Measurements from ENCODE around the gene PON2.

Gene PON2

DNA sequence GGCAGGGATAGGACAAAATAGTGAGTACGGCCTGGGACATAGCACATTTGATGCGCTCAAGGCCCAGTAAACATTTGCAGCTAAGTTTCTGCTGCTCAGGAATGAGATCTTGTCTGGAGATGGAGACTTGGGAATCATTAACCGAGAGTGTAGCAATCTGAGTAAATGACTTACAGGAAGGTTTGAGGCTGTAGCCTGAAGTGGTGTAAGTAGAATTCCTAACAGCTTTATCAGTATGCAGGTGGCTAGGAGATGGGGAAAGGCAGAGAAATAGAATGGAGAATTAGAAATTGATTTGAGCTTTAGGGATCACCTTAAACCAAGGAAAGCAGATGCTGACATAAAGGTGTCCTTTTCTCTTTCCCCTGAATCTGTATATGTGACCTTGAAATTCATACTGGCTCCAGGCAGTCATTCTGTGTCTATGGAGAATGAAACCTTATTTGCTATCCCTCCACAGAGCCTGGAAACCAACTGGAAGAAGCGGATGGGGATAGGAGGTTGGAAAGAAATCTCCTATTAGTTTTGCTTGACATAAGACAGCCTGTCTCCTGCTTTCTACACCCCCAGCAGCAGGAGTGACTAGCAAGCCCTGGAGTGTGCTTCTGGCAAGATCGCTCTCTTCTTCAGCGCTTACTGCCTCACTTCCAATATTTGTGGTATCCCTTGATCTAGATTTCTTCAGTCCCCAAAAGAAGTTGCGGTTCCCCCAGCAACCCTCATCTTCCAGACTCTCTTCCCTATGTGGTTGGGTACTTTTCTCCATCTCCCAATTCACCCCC, 6.4 kb upstream of the PON2 start:
- no peak for DNase-seq

DNA sequence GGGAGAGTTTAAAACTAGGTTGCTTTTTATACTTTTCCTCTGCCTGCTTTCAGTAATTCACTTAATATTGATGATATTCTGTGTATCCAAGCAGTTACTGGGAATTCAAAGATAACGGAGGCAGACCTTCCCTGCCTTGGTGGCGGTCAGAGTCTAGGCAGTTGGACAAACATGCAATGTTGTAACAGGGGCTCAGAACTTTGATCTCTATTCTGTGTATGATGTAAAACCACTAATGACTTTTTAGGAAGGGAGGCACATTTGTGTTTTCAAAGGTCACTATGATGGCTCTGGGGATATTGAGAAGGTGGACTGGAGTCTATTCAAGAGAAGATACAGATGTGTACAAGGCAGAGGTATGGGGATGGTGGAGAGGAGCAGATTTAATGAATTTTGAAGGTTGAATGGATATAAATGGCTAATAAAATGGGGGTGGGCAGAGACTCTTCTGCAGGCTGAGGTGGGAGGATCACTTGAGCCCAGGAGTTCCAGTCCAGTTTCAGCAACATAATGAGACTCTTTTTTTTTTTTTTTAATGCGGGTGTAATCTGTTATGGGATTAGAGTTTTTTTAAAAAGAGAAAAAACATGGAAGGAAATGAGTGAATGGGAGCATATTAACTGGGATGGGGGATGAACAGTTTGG, 5.7 kb upstream of the PON2 start:
- DNase-seq = no peak

DNA sequence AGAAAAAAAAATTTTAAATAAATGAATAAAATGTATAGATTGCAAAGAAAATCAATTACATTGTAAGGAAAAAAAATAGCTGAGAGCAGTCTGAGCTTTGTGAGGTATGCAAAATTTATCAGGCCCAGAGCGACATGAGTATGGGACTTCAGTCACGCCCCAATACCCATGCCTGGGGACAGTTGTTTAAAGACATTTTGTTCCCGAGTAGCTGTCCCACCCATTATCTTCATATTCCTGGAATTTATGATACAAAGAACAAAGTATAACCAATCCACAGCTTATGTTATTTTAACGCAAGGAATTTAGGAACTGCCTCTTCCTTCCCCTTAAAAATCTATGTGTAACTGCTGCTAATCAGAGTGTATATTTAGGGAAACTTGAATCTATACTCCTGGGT, 1.6 kb upstream of the PON2 start:
- DNase-seq = no peak

DNA sequence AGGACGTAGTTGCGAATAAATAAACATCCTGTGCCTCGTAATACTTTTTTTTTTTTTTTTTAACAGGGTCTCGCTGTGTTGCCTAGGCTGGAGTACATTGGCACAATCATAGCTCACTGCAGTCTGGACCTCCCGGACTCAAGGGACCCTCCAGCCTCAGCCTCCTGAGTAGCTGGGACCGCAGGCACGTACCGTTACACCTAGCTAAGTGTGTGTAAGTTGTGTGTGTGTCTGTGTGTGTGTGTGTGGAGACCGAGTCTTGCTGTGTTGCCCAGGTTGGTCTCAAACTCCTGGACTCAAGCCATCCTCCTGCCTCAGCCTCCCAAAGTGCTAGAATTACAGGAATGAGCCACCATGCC, 573 bp upstream of the PON2 start:
- DNase-seq = no peak

DNA sequence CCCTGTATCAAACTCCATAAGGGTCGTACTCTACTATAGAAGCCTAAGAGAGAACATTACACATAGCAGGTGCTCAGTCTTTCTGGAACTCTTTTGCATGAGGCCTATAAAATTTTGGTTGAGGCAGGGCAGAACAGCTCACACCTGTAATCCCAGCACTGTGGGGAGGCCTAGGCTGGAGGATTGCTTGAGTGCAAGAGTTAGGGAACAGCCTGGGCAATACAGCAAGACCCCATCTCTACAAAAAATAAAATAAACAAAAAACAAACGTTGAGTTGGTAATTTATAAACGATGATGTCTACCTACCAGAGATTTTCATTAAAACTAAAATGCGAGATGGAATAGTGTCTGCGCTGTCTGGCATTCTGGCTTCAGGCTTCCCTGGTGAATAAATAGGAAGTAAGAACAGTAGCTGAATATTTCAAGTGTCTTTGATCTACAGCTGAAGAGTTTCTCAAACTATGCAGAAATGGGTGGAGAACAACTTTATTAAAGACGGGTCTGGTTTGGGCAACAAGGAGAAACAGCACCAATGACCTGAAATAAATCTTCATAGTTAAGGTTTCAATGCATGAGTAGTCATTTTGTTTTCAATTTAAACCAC, 774 bp downstream of the PON2 start:
- DNase-seq = no peak

DNA sequence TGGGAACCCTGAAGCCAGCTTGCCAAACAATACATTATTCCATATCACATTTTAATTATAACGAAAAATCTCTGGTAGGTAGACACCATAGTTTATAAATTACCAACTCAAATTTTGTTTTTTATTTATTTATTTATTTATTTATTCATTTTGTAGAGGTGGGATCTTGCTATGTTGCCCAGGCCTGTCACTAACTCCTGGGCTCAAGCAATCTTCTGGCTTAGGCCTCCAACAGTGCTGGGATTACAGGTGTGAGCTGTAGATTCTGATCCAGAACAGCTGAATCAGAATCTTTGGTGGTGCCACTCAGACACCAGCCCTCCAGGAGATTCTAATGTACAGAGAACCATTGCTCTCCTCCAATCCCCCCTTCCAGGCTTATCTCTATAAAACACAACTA, 1.7 kb downstream of the PON2 start:
- DNase-seq = no peak

DNA sequence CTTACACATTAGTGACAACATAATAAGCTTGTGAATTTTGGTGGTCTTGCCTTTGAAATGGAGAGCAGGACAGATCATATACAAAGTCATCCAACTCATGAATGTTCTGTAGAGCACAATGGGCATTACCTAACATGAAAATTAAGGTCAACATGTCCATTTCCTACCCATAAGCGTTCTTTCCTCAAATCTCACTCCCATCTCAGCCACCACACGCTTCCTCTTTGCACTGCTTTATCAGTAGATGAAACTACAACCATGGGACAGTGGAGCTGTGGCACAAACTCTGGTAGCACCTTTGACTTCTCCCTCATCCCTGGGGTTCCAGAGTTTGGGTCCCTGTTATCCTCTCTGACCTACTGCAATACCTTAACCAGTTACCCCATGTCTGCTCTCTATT, 2.2 kb downstream of the PON2 start:
- no peak for DNase-seq

DNA sequence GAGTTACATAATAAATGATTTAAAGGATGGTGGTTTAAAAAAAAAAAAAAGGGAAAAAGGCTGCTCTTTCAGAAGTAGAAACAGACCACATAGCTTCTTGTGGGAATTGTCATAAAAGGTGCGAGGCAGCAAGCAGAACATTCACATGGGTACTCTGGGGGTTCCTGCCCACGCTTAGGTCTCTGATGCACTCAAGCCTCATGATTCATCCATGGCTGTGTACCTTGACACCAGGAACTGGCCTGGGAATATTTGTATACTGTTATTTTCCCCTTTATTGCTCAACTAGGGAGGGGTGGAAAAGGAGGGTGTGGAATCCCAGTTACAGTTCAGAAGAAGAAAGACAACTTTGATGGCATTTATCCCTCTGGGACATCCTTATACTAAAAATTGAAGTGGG, 4.0 kb downstream of the PON2 start:
- DNase-seq = peak; percentile 14

DNA sequence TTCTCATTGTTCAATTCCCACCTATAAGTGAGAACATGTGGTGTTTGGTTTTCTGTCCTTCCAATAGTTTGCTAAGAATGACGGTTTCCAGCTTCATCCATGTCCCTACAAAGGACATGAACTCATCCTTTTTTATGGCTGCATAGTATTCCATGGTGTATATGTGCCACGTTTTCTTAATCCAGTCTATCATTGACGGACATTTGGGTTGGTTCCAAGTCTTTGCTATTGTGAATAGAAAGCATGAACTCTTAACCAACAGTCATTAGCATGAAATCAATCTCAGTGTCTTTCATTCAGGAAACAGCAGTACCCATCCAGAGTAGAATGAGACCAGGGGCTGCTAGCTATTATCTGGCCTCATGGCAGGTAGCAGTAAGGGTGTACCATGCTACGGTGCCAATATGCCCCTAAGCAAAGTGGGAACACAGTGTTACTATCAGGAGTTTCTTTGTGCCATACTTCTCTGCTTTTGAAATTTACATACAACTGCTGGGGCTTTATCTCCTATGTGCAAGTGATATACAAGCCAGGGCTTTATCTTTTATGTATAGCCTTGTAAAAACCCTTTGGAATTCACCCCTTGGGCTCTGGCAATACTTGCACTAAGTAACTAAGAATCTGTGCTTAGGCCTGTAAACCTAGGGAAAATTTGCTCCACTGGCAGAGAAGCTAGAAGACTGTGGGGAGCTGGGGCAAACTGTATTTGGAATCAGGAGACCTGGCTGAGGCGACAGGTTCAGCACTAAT, 5.4 kb downstream of the PON2 start:
- DNase-seq = no peak

DNA sequence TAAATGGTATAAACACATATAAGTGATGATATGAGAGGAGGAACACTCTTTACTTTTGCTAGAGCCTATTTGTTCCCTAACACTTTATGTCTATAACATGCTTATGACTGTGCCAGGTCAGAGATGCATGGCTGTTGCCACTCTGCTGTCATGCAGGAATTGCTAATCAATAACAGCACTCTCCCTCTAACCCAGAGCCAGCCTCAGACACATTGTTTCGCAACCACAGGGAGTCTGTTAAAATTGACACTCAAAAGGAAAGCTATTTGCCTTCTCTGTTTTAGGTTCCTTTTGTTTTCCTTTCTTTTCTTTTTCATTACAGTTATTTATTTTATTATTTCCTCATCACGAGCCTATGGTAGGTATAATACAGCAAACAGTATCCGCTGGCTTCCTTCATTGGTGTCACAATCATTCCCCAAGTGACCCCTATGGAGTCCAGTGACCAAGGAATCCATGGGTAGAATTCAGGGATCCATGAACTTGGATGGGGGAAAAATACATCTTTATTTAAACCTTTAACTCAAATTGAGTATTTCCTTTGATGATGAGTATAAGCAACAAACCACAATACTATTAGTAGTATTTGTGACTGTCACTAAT, 6.8 kb downstream of the PON2 start:
- DNase-seq = no peak

DNA sequence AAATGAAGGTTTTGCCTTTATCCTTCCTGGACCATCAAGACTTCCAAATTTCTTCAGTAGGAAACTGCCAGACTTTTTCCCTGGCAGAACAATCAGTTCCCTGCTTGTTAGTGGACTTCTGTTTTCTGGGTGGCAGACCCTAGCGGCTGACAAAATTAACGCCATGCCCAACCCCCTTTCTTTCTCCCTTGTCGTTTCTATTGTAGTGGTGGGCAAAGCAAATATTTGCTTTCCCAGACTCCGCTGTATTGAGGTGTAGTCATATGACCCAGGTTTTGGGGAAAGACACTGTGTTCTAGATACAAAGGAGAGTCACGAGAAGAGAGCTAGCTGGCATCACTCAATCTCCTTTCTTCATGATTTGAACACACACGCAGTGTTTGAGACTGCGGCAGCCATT, 7.7 kb downstream of the PON2 start:
- DNase-seq = no peak

DNA sequence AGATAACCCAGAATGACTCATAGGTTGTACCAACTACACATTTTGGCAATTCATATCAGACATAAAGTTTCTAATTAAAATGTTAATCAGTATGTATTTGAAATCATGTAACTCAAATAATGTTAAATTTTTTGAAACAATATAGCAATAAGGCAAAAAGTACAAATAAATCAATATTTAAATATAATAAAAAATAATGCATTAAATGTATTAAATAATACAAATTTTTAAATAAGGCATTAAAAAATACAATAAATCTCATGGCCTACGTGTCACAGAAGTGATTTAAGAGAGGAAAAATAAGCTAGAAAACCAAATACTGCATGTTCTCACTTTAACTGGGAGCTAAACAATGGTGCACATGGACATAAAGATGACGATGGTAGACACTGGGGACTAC, 9.1 kb downstream of the PON2 start:
- DNase-seq = no peak

DNA sequence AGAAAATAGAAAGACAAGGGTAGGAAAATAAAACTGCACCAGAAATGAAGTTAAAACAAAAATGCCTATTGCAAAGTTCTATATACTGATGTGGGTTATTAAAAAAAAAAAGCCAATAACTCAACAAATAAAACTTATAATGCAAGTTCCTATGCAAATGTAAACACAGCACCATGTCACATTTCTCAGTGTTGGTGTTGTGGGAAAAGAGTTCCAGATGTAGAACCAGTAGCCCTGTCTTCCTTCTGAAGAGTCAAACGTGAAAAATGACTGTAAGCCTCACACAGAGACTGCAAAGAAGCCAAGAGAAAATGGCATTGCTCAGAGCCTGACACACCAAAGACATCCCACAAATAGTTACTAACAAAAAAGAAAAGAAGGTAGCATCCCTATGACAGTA, 10.1 kb downstream of the PON2 start:
- peak; percentile 45 for DNase-seq

DNA sequence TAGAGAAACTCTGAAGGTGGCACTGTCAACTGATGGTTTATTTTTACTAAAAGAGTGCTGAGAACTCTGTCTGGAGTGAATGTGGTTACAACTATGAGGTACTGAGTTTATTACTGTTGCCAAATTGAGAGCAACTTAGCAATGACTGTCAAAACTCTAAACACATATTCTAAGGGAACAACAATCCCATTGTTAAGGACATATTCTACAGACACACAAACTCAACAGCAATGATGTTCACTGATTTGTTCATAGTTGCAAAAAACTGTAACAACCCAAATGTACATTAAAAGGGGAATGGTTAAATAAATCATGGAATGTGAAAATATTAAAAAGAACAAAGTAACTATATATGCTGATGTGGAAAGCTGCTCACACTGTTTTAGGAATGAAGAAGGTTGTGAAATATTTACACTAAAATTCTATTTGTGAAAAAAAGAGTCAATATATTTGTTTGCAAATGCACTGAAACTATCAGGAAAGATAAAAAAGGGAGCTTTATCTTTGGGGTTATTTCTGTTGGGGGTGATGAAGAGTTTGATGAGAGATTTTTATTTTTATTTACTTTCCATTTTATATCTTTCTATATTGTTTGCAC, 12.9 kb downstream of the PON2 start:
- no peak for DNase-seq

DNA sequence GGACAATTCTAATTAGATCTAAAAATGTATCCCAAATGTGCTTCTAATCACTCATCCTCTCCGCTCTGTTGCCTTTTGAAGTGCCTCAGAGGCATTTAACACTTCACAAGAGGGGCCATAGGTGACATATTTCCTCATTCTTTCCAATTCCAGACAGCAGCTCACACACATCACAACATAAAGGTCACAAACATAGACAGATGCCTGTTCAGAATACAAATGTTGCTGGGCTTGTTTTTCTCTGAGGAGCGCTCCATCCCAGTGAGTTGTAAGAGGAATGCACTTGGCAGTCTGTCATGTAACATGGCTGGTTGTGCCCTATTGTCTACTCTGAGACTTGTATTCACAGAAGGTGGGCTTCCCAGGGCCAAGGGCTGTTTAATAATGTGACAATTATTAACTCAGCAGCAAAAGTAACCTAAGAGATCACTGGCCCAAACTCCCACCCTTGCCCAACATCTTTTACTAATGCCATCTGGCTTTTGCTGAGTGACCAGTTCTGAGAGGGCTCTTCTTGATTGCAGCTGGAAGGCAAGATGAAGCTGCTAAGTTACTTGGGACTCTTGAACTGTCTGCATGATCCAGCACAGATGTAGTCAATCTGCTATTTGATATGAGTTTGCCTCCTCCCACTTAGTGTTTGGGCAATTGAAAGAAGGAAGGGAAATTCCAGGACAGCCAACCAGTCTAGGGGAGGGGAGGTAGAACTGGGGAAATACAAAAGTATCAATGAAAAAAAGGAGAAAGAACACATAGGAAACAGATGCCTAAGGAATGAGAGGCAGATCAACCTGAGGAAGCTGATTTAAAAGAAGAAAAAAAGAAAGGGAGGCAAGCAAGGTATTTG, 13.6 kb downstream of the PON2 start:
- DNase-seq = peak; percentile 38

DNA sequence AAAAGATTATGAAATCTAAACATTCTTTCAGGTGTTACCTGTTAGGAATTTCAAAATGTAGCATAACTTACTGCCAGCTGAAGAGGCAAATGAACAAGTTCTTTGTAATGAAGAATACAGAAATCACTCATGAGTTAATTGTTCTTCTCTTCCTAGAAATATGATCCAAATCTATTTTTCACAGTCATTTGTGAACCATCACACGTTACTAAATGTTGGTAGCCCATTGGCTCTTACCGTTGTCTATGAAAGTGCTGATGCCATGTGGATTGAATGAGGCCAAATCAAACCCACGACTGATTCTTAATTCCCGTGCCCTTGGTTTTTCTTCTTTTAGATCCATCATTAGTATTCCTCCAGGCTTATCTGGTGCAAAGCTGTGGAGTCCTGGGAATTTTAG, 22.8 kb downstream of the PON2 start:
- DNase-seq = no peak

DNA sequence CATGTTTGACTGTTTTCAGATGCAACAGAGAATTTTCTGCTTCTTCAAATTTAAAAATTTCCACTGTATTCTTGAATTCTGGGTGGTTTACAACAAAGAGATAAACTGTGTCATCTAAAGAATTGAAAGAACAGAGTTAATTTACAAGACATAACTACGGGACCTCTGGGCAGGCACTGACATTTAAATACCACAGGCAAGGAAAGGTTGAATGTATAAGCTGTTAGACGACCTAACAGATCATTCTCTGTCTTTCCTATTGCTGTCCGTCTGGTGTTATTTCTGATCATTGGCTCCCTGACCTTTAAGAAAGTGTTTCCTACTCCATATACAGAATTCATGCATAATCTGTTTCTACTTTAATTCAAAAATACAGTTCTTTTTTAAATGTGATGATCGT, 23.2 kb downstream of the PON2 start:
- DNase-seq = no peak

DNA sequence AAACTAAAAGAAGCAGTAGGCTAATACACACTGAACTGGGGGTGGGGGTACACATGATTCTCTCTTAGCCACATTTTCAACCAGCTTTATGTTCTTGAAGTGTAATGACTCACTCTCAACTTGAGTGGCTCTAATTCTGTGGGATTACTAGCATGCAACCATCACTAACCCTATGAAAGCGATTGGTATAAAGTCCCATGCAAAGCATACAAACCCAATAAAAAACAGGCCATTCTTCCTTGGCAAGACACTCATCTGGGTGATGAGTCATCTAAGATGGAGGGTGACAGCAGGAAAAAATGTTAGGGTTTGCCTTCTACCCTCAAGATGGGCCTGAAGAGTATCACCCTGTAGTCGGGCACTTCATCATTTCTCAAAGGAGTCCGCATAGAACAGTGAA, 23.8 kb downstream of the PON2 start:
- peak; percentile 33 for DNase-seq

DNA sequence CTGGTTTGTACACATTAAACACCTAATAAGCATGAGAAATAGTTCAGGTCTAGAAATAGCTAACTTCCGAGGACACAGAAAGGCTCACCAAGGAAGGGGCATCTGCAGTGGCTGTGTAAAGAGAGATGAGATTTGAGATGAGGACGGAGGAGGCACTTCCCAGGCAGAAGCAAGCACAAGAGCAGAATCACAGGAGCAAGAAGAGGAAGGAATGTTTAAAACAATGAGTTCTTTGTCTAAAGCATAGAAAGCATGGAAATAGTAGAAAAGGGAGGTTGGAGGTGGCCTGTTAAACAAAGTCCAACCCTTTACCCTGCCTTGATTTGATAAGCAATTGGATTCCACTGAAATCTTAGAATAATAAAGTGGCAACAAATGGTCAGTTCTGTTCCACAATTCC, 27.1 kb downstream of the PON2 start:
- no peak for DNase-seq

DNA sequence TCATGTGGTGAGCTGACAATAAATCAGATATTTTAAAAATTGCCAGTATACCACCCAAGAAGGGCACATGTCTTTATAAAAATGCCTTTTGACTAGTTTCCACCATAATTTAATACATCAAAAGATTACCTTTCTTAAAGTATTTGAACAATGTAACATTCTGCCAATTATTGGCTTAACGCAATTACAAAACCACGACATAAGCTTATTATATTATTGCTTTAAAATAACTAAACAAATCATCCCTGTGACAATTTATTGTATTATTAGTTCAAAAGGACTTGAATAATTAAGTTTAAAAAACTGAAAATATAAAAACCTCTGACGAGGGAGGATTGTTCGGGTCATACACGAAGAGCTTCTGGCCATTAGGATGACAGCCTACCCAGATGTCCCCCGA, 29.0 kb downstream of the PON2 start:
- DNase-seq = no peak

DNA sequence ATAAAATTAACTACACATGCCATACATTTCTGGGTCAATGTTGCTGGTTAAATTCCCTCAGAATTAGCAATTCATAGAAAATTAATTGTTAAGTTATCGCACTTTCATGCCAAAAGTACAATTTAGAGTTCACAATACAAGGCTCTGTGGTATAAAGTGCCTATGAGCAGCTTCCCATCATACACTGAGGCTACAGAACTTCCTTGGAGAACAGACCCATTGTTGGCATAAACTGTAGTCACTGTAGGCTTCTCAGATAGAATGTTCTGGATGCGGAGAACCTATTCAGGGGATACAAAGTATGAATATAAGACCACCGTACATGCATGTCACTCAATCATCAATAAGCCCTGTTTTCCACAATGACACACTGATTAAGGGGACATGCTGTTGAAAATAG, 29.6 kb downstream of the PON2 start:
- DNase-seq = no peak

DNA sequence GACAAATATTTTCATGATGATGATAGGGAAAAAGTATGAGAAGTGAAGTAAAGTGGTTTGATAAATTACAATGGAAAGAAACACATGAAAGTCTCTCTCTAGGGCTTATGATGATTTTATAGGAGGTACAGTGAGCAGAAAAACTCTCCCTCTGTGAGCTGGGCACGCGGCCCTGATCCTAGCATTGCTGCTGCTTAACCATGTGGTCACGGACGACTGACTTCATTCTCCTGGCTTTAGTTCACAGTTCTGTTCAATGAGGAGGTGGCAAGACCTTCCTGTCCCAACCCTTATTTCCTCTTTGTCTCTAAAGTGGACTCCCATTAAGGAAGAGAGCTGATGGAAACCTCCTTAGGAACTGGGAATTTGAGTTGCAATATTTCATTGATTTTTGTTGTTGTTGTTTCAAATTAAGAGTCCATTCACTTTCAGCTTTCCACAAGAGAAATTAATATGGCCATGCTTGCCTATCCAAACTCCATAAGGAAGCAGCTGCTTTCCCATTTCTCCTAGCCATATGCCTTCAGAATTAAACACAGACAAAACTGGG, 30.4 kb downstream of the PON2 start:
- no peak for DNase-seq
